Measurements from ENCODE around the gene TIMM10. TPM values are rescaled to one million over a fixed set of nuclear protein-coding genes. Genes with fewer than 3 reads are reported as not detected.
A peak's percentile ranks its signal among the peaks of the same experiment; 100 is the strongest.

TIMM10 gene
- polyA plus RNA-seq, 2 donors = 38.8 to 61.6 TPM

DNA sequence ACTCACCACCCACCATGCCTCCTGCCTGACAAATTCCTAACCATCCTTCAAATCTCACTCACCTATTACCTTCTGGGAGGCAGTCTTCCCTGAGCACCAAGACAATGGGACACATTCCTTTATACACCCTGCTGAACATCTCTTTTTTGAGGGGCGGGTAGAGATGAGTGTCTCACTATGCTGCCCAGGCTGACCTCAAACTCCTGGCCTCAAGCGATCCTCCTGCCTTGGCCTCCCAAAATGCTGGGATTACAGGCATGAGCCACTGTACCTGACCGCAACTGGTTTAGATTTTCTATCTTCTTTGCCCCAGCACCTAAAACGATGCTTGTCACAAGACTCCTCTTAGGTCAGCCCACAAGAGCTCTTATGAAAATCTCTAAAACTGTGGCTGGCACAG is 7.1 kb downstream of the TIMM10 start:
- Histone ChIP-seq H3K27ac (ENCODE audit: low read depth in 2 of 2, low read length in 1 of 2) (no peak overlapping the region), H3K9me3 (ENCODE audit: control insufficient read depth in 2 of 2, insufficient read depth in 1 of 2, low read depth in 1 of 2, low read length in 1 of 2) (no peaks in the 10 kb centered on the region), H3K4me3 (ENCODE audit: low read depth in 1 of 2, low read length in 2 of 2) (no peak overlapping the region), H3K27me3 (ENCODE audit: control insufficient read depth in 1 of 2, insufficient read depth in 2 of 2, low read length in 2 of 2) (no peaks in the 10 kb centered on the region), H3K36me3 (ENCODE audit: control insufficient read depth in 2 of 2, insufficient read depth in 2 of 2, low read length in 1 of 2) (peaks cover 0 to under 1% of the 10 kb centered on the region in 2 donors), H3K4me1 (ENCODE audit: control insufficient read depth in 2 of 2, insufficient read depth in 2 of 2, low read length in 1 of 2) (no peaks in the 10 kb centered on the region)
- WGBS, 2 donors = 92 to 93% methylated on average over 4 of the region's 4 CpGs

DNA sequence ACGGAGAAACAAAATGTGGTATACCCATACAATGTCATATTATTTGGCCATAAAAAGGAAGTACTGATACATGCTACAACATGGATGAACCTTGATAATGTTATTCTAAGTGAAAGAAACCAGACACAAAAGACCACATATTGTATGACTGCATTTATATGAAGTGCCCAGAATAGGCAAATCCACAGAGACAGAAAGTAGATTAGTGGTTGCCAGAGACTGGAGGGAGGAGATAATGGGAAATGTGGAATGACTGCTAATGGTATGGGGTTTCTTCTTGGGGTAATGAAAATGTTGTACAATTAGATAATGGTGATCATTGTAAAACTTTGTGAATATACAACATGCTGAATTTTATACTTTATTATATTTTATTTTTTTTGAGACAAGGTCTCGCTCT is 9.4 kb downstream of the TIMM10 start:
- 89 to 91% methylated on average over 2 of the region's 2 CpGs for WGBS, 2 donors
- H3K9me3 ChIP-seq (ENCODE audit: control insufficient read depth in 2 of 2, insufficient read depth in 1 of 2, low read depth in 1 of 2, low read length in 1 of 2) = no peaks in the 10 kb centered on the region
- H3K4me1 ChIP-seq (ENCODE audit: control insufficient read depth in 2 of 2, insufficient read depth in 2 of 2, low read length in 1 of 2) = no peaks in the 10 kb centered on the region
- no peak overlapping the region for H3K27ac ChIP-seq (ENCODE audit: low read depth in 2 of 2, low read length in 1 of 2)
- H3K36me3 ChIP-seq (ENCODE audit: control insufficient read depth in 2 of 2, insufficient read depth in 2 of 2, low read length in 1 of 2) = no peaks in the 10 kb centered on the region
- H3K27me3 ChIP-seq (ENCODE audit: control insufficient read depth in 1 of 2, insufficient read depth in 2 of 2, low read length in 2 of 2) = no peaks in the 10 kb centered on the region
- H3K4me3 ChIP-seq (ENCODE audit: low read depth in 1 of 2, low read length in 2 of 2) = no peak overlapping the region

DNA sequence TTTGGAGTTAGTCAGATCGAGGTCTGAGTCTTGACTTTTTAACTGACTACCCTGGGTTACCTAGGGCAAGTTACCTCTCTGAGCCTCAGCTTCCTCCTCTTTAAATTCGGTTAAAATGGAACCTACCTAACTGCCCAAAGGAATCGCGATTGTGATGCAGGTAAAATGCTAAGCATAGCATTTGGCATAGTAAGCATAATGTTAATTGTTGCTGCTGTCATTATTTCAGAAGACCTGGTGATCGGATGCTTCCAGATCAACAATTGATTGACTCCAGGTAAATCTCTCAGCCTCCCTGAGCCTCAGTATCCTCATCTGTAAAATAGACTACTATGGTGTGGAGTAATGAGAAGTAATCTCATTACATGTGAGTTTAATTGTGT is 14.5 kb downstream of the TIMM10 start:
- H3K4me1 ChIP-seq (ENCODE audit: control insufficient read depth in 2 of 2, insufficient read depth in 2 of 2, low read length in 1 of 2) = peaks cover 3 to 13% of the 10 kb centered on the region in 2 donors
- H3K36me3 ChIP-seq (ENCODE audit: control insufficient read depth in 2 of 2, insufficient read depth in 2 of 2, low read length in 1 of 2) = no peaks in the 10 kb centered on the region
- peak overlapping the region; percentile 59 to 72 for H3K4me3 ChIP-seq (ENCODE audit: low read depth in 1 of 2, low read length in 2 of 2)
- no peaks in the 10 kb centered on the region for H3K27me3 ChIP-seq (ENCODE audit: control insufficient read depth in 1 of 2, insufficient read depth in 2 of 2, low read length in 2 of 2)
- 15 to 16% methylated on average over 5 of the region's 5 CpGs for WGBS, 2 donors
- H3K27ac ChIP-seq (ENCODE audit: low read depth in 2 of 2, low read length in 1 of 2) = peak overlapping the region in 1 of 2 donors; percentile 50
- no peaks in the 10 kb centered on the region for H3K9me3 ChIP-seq (ENCODE audit: control insufficient read depth in 2 of 2, insufficient read depth in 1 of 2, low read depth in 1 of 2, low read length in 1 of 2)

DNA sequence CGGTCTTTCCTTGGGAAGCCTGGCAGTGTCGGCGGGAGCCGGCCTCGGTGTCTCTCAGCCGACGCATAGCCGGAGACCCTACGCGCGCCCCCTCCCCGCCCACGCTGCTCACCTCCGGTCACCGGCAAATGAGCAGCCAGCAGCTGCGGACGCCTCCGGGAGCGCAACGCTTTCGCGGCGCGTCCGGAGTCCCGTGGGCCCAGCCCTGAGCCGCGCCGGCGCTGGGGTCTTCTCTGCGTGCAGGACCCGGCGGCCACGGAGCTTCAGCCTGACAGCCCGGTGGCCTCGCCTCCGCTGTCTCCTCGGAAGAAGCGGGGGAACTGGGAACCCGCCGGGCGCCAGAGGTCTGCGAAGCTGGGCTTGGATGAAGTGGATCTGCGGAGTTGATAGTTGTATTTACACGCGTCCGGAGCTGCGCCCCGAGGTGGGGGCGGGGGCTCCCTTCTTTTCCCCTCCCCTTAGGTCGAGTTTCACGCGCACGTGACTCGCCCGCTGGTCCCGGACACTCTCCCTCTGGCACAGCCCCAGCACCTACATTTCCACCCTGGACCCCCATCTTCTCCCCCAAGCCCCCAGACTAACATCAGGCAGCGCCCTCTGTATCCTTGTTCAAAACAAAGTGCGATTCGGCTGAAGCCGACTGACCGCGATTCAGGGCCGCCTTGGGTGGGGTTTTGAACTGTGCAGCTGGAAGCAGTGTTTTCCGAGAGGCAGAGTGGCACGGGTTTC is 15.1 kb downstream of the TIMM10 start, which contains the start of gene SLC43A1:
SLC43A1 (minus strand) TSS at position 371 of the 729 bp plus-strand sequence. CDS start 1,591 bp downstream, outside the sequence.
- 0% methylated on average over 60 to 66 of the region's 66 CpGs for WGBS, 2 donors
- Histone ChIP-seq H3K4me1 (ENCODE audit: control insufficient read depth in 2 of 2, insufficient read depth in 2 of 2, low read length in 1 of 2) (peaks cover 3 to 13% of the 10 kb centered on the region in 2 donors), H3K27ac (ENCODE audit: low read depth in 2 of 2, low read length in 1 of 2) (peak within 1 kb of the TSS; percentile 50 to 56), H3K9me3 (ENCODE audit: control insufficient read depth in 2 of 2, insufficient read depth in 1 of 2, low read depth in 1 of 2, low read length in 1 of 2) (no peaks in the 10 kb centered on the region), H3K27me3 (ENCODE audit: control insufficient read depth in 1 of 2, insufficient read depth in 2 of 2, low read length in 2 of 2) (no peaks in the 10 kb centered on the region), H3K36me3 (ENCODE audit: control insufficient read depth in 2 of 2, insufficient read depth in 2 of 2, low read length in 1 of 2) (no peaks in the 10 kb centered on the region), H3K4me3 (ENCODE audit: low read depth in 1 of 2, low read length in 2 of 2) (peak within 1 kb of the TSS; percentile 59 to 72)

- WGBS, 2 donors = 0 to 1% methylated on average over 57 of the region's 57 CpGs
Observed at GRCh38 chr11:57514538-57515331, 15.8 kb downstream of the TIMM10 start.

GRCh38 chr11:57513911-57514537 is 16.5 kb downstream of the TIMM10 start:
- no peaks in the 10 kb centered on the region for H3K27me3 ChIP-seq (ENCODE audit: control insufficient read depth in 1 of 2, insufficient read depth in 2 of 2, low read length in 2 of 2)
- 11 to 14% methylated on average over 27 to 35 of the region's 35 CpGs for WGBS, 2 donors
- peak overlapping the region; percentile 15 to 56 for H3K27ac ChIP-seq (ENCODE audit: low read depth in 2 of 2, low read length in 1 of 2)
- peaks cover 3 to 13% of the 10 kb centered on the region in 2 donors for H3K4me1 ChIP-seq (ENCODE audit: control insufficient read depth in 2 of 2, insufficient read depth in 2 of 2, low read length in 1 of 2)
- no peaks in the 10 kb centered on the region for H3K9me3 ChIP-seq (ENCODE audit: control insufficient read depth in 2 of 2, insufficient read depth in 1 of 2, low read depth in 1 of 2, low read length in 1 of 2)
- H3K4me3 ChIP-seq (ENCODE audit: low read depth in 1 of 2, low read length in 2 of 2) = peak overlapping the region; percentile 59 to 72
- H3K36me3 ChIP-seq (ENCODE audit: control insufficient read depth in 2 of 2, insufficient read depth in 2 of 2, low read length in 1 of 2) = no peaks in the 10 kb centered on the region

More at GRCh38 chr11:57514538-57515331, 15.8 kb downstream of the TIMM10 start:
- Histone ChIP-seq H3K36me3 (ENCODE audit: control insufficient read depth in 2 of 2, insufficient read depth in 2 of 2, low read length in 1 of 2) (no peaks in the 10 kb centered on the region), H3K4me3 (ENCODE audit: low read depth in 1 of 2, low read length in 2 of 2) (peak overlapping the region; percentile 59 to 72), H3K9me3 (ENCODE audit: control insufficient read depth in 2 of 2, insufficient read depth in 1 of 2, low read depth in 1 of 2, low read length in 1 of 2) (no peaks in the 10 kb centered on the region), H3K27ac (ENCODE audit: low read depth in 2 of 2, low read length in 1 of 2) (peak overlapping the region; percentile 35 to 56), H3K27me3 (ENCODE audit: control insufficient read depth in 1 of 2, insufficient read depth in 2 of 2, low read length in 2 of 2) (no peaks in the 10 kb centered on the region), H3K4me1 (ENCODE audit: control insufficient read depth in 2 of 2, insufficient read depth in 2 of 2, low read length in 1 of 2) (peaks cover 3 to 13% of the 10 kb centered on the region in 2 donors)

GRCh38 chr11:57513452-57513795 is 17.1 kb downstream of the TIMM10 start:
- no peaks in the 10 kb centered on the region for H3K27me3 ChIP-seq (ENCODE audit: control insufficient read depth in 1 of 2, insufficient read depth in 2 of 2, low read length in 2 of 2)
- H3K9me3 ChIP-seq (ENCODE audit: control insufficient read depth in 2 of 2, insufficient read depth in 1 of 2, low read depth in 1 of 2, low read length in 1 of 2) = no peaks in the 10 kb centered on the region
- H3K27ac ChIP-seq (ENCODE audit: low read depth in 2 of 2, low read length in 1 of 2) = no peak overlapping the region
- H3K4me1 ChIP-seq (ENCODE audit: control insufficient read depth in 2 of 2, insufficient read depth in 2 of 2, low read length in 1 of 2) = peaks cover 3 to 13% of the 10 kb centered on the region in 2 donors
- 39 to 47% methylated on average over 1 of the region's 1 CpG for WGBS, 2 donors
- no peaks in the 10 kb centered on the region for H3K36me3 ChIP-seq (ENCODE audit: control insufficient read depth in 2 of 2, insufficient read depth in 2 of 2, low read length in 1 of 2)
- H3K4me3 ChIP-seq (ENCODE audit: low read depth in 1 of 2, low read length in 2 of 2) = no peak overlapping the region

GRCh38 chr11:57512646-57513451 is 17.7 kb downstream of the TIMM10 start:
- Histone ChIP-seq H3K4me1 (ENCODE audit: control insufficient read depth in 2 of 2, insufficient read depth in 2 of 2, low read length in 1 of 2) (peaks cover 3 to 13% of the 10 kb centered on the region in 2 donors), H3K36me3 (ENCODE audit: control insufficient read depth in 2 of 2, insufficient read depth in 2 of 2, low read length in 1 of 2) (no peaks in the 10 kb centered on the region), H3K9me3 (ENCODE audit: control insufficient read depth in 2 of 2, insufficient read depth in 1 of 2, low read depth in 1 of 2, low read length in 1 of 2) (no peaks in the 10 kb centered on the region), H3K4me3 (ENCODE audit: low read depth in 1 of 2, low read length in 2 of 2) (no peak overlapping the region), H3K27me3 (ENCODE audit: control insufficient read depth in 1 of 2, insufficient read depth in 2 of 2, low read length in 2 of 2) (no peaks in the 10 kb centered on the region), H3K27ac (ENCODE audit: low read depth in 2 of 2, low read length in 1 of 2) (no peak overlapping the region)
- WGBS, 2 donors = 87 to 88% methylated on average over 12 of the region's 12 CpGs
